ENCODE results near the gene ACY1. TPM values are rescaled to one million over a fixed set of nuclear protein-coding genes. Genes with fewer than 3 reads are reported as not detected.

Gene ACY1
- polyA plus RNA-seq, 2 of the 4 experiments (the other 2 are of a cell fraction) = 20.7 to 21.1 TPM

DNA sequence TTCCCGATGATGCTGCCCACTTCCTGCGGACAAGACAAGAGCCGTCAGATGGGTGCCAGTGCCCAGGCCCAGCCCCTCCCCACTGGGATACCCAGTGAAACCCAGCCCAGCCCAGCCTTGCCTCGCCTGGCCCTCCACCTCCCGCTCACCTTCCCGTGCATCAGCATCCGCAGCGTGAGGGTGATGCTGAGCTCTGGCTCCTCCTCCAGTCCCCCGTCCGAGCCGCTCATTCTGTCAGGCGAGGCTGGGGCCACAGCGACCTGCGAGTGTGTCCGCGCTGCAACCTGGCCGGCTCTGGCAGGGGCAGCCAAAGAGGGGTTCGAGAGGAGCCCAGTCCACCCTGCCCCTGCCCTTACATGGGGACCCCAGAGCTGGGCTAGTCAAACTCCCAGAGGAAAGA, 22.3 kb upstream of the ACY1 start:
- TF ChIP-seq RCOR1 (IDR thresholded peaks at IDR 0.05; ENCODE audit: low read depth, low read length) = no peak
- no peak for TF ChIP-seq BHLHE40 (IDR thresholded peaks at IDR 0.05; ENCODE audit: low read depth, low read length)
- TF ChIP-seq, protein P1, sequence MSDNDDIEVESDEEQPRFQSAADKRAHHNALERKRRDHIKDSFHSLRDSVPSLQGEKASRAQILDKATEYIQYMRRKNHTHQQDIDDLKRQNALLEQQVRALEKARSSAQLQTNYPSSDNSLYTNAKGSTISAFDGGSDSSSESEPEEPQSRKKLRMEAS (IDR thresholded peaks at IDR 0.05) = no peak
- no peak for TF ChIP-seq RARB (CRISPR knock-in tag; IDR thresholded peaks at IDR 0.05)
- no peak for TF ChIP-seq ZNF302 (CRISPR knock-in tag; IDR thresholded peaks at IDR 0.05)
- no peak for TF ChIP-seq EP300 (IDR thresholded peaks at IDR 0.05)
- no peak for TF ChIP-seq EHF (CRISPR knock-in tag; IDR thresholded peaks at IDR 0.05)
- no peak for TF ChIP-seq SREBF2 (IDR thresholded peaks at IDR 0.05)
- TF ChIP-seq, protein P2, sequence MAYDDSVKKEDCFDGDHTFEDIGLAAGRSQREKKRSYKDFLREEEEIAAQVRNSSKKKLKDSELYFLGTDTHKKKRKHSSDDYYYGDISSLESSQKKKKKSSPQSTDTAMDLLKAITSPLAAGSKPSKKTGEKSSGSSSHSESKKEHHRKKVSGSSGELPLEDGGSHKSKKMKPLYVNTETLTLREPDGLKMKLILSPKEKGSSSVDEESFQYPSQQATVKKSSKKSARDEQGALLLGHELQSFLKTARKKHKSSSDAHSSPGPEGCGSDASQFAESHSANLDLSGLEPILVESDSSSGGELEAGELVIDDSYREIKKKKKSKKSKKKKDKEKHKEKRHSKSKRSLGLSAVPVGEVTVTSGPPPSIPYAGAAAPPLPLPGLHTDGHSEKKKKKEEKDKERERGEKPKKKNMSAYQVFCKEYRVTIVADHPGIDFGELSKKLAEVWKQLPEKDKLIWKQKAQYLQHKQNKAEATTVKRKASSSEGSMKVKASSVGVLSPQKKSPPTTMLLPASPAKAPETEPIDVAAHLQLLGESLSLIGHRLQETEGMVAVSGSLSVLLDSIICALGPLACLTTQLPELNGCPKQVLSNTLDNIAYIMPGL (CRISPR knock-in tag; IDR thresholded peaks at IDR 0.05; ENCODE audit: borderline replicate concordance) = no peak
- TF ChIP-seq POLR2A (IDR thresholded peaks at IDR 0.05; ENCODE audit: low read length) = no peak
- no peak for TF ChIP-seq PHF8 (IDR thresholded peaks at IDR 0.05; ENCODE audit: borderline replicate concordance, low read depth)
- TF ChIP-seq RNF2 (IDR thresholded peaks at IDR 0.05; ENCODE audit: borderline replicate concordance, low read depth) = no peak
- Histone ChIP-seq H3K4me1 (no peaks in the 10 kb centered on the region), H3K4me2 (no peak overlapping the region), H3K27ac (no peak overlapping the region), H3K4me3 (no peak overlapping the region), H3K9me3 (no peaks in the 10 kb centered on the region)
- CTCF ChIA-PET = interaction anchor here (1.4 to 5.4 kb wide), 3 partner anchors 13 to 22 kb away, joined by 6 to 36 read pairs (median 21); partner anchors contain the start of genes ABHD14A, ABHD14B, ACY1 and PARP3
- WGBS (ENCODE audit: missing lambda C conversion rate) = 86% methylated on average over 7 of the region's 18 CpGs
- ATAC-seq = no peak
- POLR2A ChIA-PET = no interaction called here
- DNase-seq (ENCODE audit: low read depth in 1 of 2, low spot score in 1 of 2) = no peak
- FAIRE-seq = no peak

DNA sequence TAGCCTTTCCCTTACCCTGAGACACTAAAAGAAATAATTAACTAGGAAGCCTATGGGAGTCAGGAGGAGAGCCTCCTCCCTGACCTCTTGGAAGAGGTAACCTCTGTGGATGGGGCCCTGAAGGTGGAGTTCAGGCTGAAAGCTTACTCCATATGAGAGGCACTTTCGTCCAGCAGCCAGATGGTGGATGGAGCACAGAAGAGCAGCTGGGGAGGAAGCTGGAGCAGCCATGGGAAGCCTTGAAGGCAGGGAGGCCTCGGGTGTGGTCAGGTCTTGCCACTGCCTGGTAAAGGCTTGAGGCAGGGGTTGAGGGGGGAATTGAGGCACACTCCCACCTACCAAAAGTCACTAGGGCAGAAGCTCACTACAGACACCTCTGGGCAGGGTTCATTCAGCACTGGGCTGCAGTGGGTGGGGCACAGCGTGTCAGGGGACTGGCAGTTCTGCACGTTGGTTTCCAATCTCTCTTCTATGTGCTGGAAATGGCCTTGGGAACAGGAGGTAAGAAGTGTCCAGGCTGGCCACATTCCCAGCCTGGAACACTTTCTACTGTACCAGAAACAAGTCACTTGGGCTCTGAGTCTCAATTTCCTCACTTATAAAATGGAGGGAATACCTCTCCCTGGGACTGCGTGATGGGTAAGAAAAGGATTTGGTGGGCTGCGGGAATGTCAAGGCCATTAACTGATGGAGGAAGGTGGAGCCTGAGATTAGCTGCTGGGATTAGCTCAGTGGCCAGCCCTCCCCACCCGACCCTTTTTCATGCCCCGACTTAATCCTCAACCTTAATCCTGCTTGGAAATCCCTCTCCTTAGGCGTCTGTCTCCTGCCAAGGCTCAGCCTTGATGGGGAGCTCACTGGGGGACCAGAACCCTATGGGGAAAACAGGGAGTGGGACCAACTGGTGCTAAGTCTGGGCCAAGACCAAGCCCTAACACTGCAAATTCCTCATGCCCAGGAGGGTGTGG, 21.4 kb upstream of the ACY1 start:
- 74% methylated on average over 6 of the region's 9 CpGs for WGBS (ENCODE audit: missing lambda C conversion rate)
- no peak for TF ChIP-seq POLR2A (IDR thresholded peaks at IDR 0.05; ENCODE audit: low read length)
- TF ChIP-seq HOXB13 (CRISPR knock-in tag; IDR thresholded peaks at IDR 0.05; ENCODE audit: low read depth) = no peak
- no peak for TF ChIP-seq MYC (IDR thresholded peaks at IDR 0.05; ENCODE audit: borderline replicate concordance, low read length)
- no peaks in the 10 kb centered on the region for H3K9me3 ChIP-seq
- DNase-seq (ENCODE audit: low read depth in 1 of 2, low spot score in 1 of 2) = no peak
- no peak for FAIRE-seq
- H3K4me3 ChIP-seq = no peak overlapping the region
- no peak overlapping the region for H3K27ac ChIP-seq
- ChIA-PET POLR2A (interaction anchor here (1.3 kb wide), 1 partner anchor 12 kb away, joined by 3 read pairs; the partner anchor contains the start of gene ABHD14B), CTCF (interaction anchor here (0.7 to 5.4 kb wide), 4 partner anchors 12 to 161 kb away, joined by 3 to 36 read pairs (median 14); partner anchors contain the start of genes ABHD14A, ABHD14B, ACY1 and PARP3)
- H3K4me2 ChIP-seq = no peak overlapping the region
- ATAC-seq = no peak
- peaks cover 4% of the 10 kb centered on the region; the same call in 2 of the 3 replicates for H3K4me1 ChIP-seq

DNA sequence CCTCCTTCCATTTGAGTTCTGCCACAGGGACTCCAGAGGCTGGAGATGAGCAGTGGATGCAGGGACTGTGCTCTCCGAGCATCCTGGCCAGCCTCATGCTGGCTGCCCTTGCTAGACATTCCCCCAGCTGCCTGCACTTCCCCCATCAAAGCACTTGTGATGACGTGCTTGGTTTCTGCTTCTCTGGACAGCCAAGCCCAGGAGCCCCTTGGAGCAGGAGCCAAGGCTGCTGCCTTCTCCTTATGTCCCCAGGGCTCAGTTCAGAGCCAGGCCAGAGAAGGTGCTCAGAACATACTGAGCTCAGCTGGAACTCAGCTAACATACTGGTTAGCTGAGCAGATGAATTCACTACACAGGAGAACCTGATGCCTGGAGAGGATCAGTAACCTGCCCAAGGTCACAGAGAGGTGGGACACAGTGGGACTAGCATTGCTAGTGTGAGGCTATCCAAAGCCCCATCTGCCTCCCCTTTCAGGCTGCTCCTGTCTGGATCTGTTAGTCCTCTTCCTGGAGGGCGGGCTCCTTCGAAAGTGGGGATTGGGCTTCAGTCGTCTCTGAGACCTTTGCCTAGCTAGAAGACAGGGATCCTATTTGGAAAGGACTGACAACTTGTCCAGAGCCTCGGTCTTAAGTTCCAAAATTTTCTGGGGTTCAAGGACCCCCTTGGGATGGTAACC, 20.3 kb upstream of the ACY1 start:
- ATAC-seq (no peak), DNase-seq (ENCODE audit: low read depth in 1 of 2, low spot score in 1 of 2) (no peak), FAIRE-seq (no peak)
- CTCF ChIA-PET = interaction anchor here (0.6 to 5.4 kb wide), 5 partner anchors 11 to 160 kb away, joined by 3 to 36 read pairs (median 3); partner anchors contain the start of genes ABHD14A, ABHD14B, ACY1 and PARP3
- H3K4me2 ChIP-seq = no peak overlapping the region
- POLR2A ChIA-PET = interaction anchor here (1.3 kb wide), 1 partner anchor 11 kb away, joined by 3 read pairs; the partner anchor contains the start of gene ABHD14B
- H3K4me3 ChIP-seq = no peak overlapping the region
- WGBS (ENCODE audit: missing lambda C conversion rate) = 93% methylated on average over 5 of the region's 6 CpGs
- H3K9me3 ChIP-seq = no peaks in the 10 kb centered on the region
- H3K27ac ChIP-seq = no peak overlapping the region
- H3K4me1 ChIP-seq = peaks cover 4% of the 10 kb centered on the region; the same call in 2 of the 3 replicates
- TF ChIP-seq TP53 (CRISPR knock-in tag; IDR thresholded peaks at IDR 0.05) = no peak
- TF ChIP-seq, protein P3, sequence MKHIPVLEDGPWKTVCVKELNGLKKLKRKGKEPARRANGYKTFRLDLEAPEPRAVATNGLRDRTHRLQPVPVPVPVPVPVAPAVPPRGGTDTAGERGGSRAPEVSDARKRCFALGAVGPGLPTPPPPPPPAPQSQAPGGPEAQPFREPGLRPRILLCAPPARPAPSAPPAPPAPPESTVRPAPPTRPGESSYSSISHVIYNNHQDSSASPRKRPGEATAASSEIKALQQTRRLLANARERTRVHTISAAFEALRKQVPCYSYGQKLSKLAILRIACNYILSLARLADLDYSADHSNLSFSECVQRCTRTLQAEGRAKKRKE (CRISPR knock-in tag; IDR thresholded peaks at IDR 0.05; ENCODE audit: low read depth) = no peak
- TF ChIP-seq PHF8 (IDR thresholded peaks at IDR 0.05; ENCODE audit: borderline replicate concordance, low read depth) = no peak
- TF ChIP-seq ELK1 (IDR thresholded peaks at IDR 0.05; ENCODE audit: low read depth, low read length) = no peak
- no peak for TF ChIP-seq RCOR1 (IDR thresholded peaks at IDR 0.05; ENCODE audit: low read depth, low read length)
- no peak for TF ChIP-seq HOXB13 (CRISPR knock-in tag; IDR thresholded peaks at IDR 0.05; ENCODE audit: low read depth)
- no peak for TF ChIP-seq ESRRA (IDR thresholded peaks at IDR 0.05; ENCODE audit: borderline replicate concordance, low read length)
- TF ChIP-seq, protein P1 (IDR thresholded peaks at IDR 0.05) = no peak
- TF ChIP-seq CHD4 (IDR thresholded peaks at IDR 0.05; ENCODE audit: borderline replicate concordance) = no peak
- no peak for TF ChIP-seq MAFK (IDR thresholded peaks at IDR 0.05; ENCODE audit: partially characterized antibody)
- no peak for TF ChIP-seq RFX5 (IDR thresholded peaks at IDR 0.05)
- no peak for TF ChIP-seq EP300 (IDR thresholded peaks at IDR 0.05)
- no peak for TF ChIP-seq HOXB5 (CRISPR knock-in tag; IDR thresholded peaks at IDR 0.05)
- TF ChIP-seq RAD21 (conservative IDR thresholded peaks at IDR 0.05 in 1 of 2, IDR thresholded peaks at IDR 0.05 in 1 of 2) = no peak
- no peak for TF ChIP-seq BCL3 (IDR thresholded peaks at IDR 0.05)

Data from A549 (cell line).